ENCODE results near the gene DACH1. TPM values are rescaled to one million over a fixed set of nuclear protein-coding genes. Genes with fewer than 3 reads are reported as not detected.

DACH1 gene
- total RNA-seq, 2 experiments from 2014 or later, result 0.71 to 0.89 TPM

- no peak overlapping the region for H3K27ac ChIP-seq (ENCODE audit: low read depth in 1 of 2, low read length in 2 of 2)
- ChIA-PET CTCF (no interaction called here), POLR2A (no interaction called here)
- Mint-ChIP-seq H3K27me3 (no peaks in the 10 kb centered on the region), H3K36me3 (ENCODE audit: low read depth) (no peaks in the 10 kb centered on the region), H3K4me1 (ENCODE audit: low read depth) (no peaks in the 10 kb centered on the region), H3K27ac (no peak overlapping the region), H3K4me3 (no peak overlapping the region), H3K9me3 (no peaks in the 10 kb centered on the region)
- no peak for DNase-seq
- no peaks in the 10 kb centered on the region for H3K36me3 ChIP-seq (ENCODE audit: insufficient read depth, low read length)
- intact Hi-C loops (cut with DNase I, micrococcal nuclease), result no loop called here
- H3K4me3 ChIP-seq (ENCODE audit: low read length), result no peak overlapping the region
- no peak for ATAC-seq (ENCODE audit: poor library complexity)
- no peak for TF ChIP-seq CTCF (IDR thresholded peaks at IDR 0.05)
- no peaks in the 10 kb centered on the region for H3K4me1 ChIP-seq (ENCODE audit: insufficient read depth, low read length)
- peaks cover 0 to 3% of the 10 kb centered on the region in 2 experiments for H3K9me3 ChIP-seq (ENCODE audit: control insufficient read depth in 1 of 2, insufficient read depth in 1 of 2, low read length in 2 of 2)
- H3K27me3 ChIP-seq (ENCODE audit: control insufficient read depth in 1 of 2, insufficient read depth in 2 of 2, low read length in 2 of 2), result no peaks in the 10 kb centered on the region
Measured at GRCh38 chr13:71587817-71588216, 279.2 kb downstream of the DACH1 start.

GRCh38 chr13:71587193-71587592 lies 279.8 kb downstream of the DACH1 start:
- H3K9me3 Mint-ChIP-seq, result no peaks in the 10 kb centered on the region

GRCh38 chr13:71583581-71583980 lies 283.4 kb downstream of the DACH1 start:
- Mint-ChIP-seq H3K4me3 (no peak overlapping the region), H3K4me1 (ENCODE audit: low read depth) (no peaks in the 10 kb centered on the region), H3K27me3 (no peaks in the 10 kb centered on the region), H3K27ac (no peak overlapping the region), H3K9me3 (no peaks in the 10 kb centered on the region), H3K36me3 (ENCODE audit: low read depth) (no peaks in the 10 kb centered on the region)
- H3K4me3 ChIP-seq (ENCODE audit: low read length), result no peak overlapping the region
- no peaks in the 10 kb centered on the region for H3K4me1 ChIP-seq (ENCODE audit: insufficient read depth, low read length)
- no peak for TF ChIP-seq CTCF (IDR thresholded peaks at IDR 0.05)
- intact Hi-C loops (cut with DNase I, micrococcal nuclease), result no loop called here
- no peak overlapping the region for H3K27ac ChIP-seq (ENCODE audit: low read depth in 1 of 2, low read length in 2 of 2)
- H3K27me3 ChIP-seq (ENCODE audit: control insufficient read depth in 1 of 2, insufficient read depth in 2 of 2, low read length in 2 of 2), result no peaks in the 10 kb centered on the region
- DNase-seq, result no peak
- ATAC-seq (ENCODE audit: poor library complexity), result no peak
- peaks cover 0 to 3% of the 10 kb centered on the region in 2 experiments for H3K9me3 ChIP-seq (ENCODE audit: control insufficient read depth in 1 of 2, insufficient read depth in 1 of 2, low read length in 2 of 2)
- ChIA-PET POLR2A (no interaction called here), CTCF (no interaction called here)
- no peaks in the 10 kb centered on the region for H3K36me3 ChIP-seq (ENCODE audit: insufficient read depth, low read length)

More at GRCh38 chr13:71587193-71587592, 279.8 kb downstream of the DACH1 start:
- H3K4me3 Mint-ChIP-seq, result no peak overlapping the region
- Histone ChIP-seq H3K27ac (ENCODE audit: low read depth in 1 of 2, low read length in 2 of 2) (no peak overlapping the region), H3K36me3 (ENCODE audit: insufficient read depth, low read length) (no peaks in the 10 kb centered on the region), H3K9me3 (ENCODE audit: control insufficient read depth in 1 of 2, insufficient read depth in 1 of 2, low read length in 2 of 2) (peaks cover 0 to 3% of the 10 kb centered on the region in 2 experiments), H3K27me3 (ENCODE audit: control insufficient read depth in 1 of 2, insufficient read depth in 2 of 2, low read length in 2 of 2) (no peaks in the 10 kb centered on the region), H3K4me1 (ENCODE audit: insufficient read depth, low read length) (no peaks in the 10 kb centered on the region), H3K4me3 (ENCODE audit: low read length) (no peak overlapping the region)
- no peak for TF ChIP-seq CTCF (IDR thresholded peaks at IDR 0.05)
- no peaks in the 10 kb centered on the region for H3K36me3 Mint-ChIP-seq (ENCODE audit: low read depth)
- no peak for DNase-seq
- CTCF ChIA-PET, result no interaction called here
- intact Hi-C loops (cut with DNase I, micrococcal nuclease), result no loop called here
- POLR2A ChIA-PET, result no interaction called here
- H3K27ac Mint-ChIP-seq, result no peak overlapping the region
- no peaks in the 10 kb centered on the region for H3K4me1 Mint-ChIP-seq (ENCODE audit: low read depth)
- no peaks in the 10 kb centered on the region for H3K27me3 Mint-ChIP-seq
- no peak for ATAC-seq (ENCODE audit: poor library complexity)

Data from CD4-positive, alpha-beta T cell (primary cell).